HAP-1 (cell line): ENCODE data around the gene LRRC14B.

Experiments
- DNase-seq, 2 experiments: peaks; one replicate each; pipeline ENCODE4 v3.0.0-alpha.2; 2016 to 2020; ENCODE audit warnings: low spot score in 2 of 2
- H3K27me3 ChIP-seq: fragments of 250-450 bp; sonication (Bioruptor Pico); 2 replicates; pipeline ENCODE4 v1.5.1; 2020; ENCODE audit warnings: low read depth, mild to moderate bottlenecking, moderate library complexity
- H3K36me3 ChIP-seq: fragments of 250-450 bp; sonication (Bioruptor Pico); replicated peaks from 2 replicates; pipeline ENCODE4 v1.5.1; 2020; ENCODE audit warnings: mild to moderate bottlenecking
- H3K4me1 ChIP-seq: fragments of 250-450 bp; sonication (Bioruptor Pico); 2 replicates; pipeline ENCODE4 v1.5.1; 2020; ENCODE audit warnings: mild to moderate bottlenecking
- H3K4me3 ChIP-seq: fragments of 250-450 bp; sonication (Bioruptor Pico); 2 replicates; pipeline ENCODE4 v1.5.1; 2020; ENCODE audit warnings: mild to moderate bottlenecking, moderate library complexity
- H3K9me3 ChIP-seq: fragments of 250-450 bp; sonication (Bioruptor Pico); 2 replicates; pipeline ENCODE4 v1.5.1; 2020; ENCODE audit warnings: mild to moderate bottlenecking, moderate library complexity
- in situ Hi-C: fragments of 300-500 bp; cut with MboI; formaldehyde crosslinking; loops from 3 replicates; pipeline ENCODE4 v1.14.3; 2020; ENCODE audit warnings: low sequenced_read_pairs, inconsistent platforms, mixed read lengths

The LRRC14B gene

DNA sequence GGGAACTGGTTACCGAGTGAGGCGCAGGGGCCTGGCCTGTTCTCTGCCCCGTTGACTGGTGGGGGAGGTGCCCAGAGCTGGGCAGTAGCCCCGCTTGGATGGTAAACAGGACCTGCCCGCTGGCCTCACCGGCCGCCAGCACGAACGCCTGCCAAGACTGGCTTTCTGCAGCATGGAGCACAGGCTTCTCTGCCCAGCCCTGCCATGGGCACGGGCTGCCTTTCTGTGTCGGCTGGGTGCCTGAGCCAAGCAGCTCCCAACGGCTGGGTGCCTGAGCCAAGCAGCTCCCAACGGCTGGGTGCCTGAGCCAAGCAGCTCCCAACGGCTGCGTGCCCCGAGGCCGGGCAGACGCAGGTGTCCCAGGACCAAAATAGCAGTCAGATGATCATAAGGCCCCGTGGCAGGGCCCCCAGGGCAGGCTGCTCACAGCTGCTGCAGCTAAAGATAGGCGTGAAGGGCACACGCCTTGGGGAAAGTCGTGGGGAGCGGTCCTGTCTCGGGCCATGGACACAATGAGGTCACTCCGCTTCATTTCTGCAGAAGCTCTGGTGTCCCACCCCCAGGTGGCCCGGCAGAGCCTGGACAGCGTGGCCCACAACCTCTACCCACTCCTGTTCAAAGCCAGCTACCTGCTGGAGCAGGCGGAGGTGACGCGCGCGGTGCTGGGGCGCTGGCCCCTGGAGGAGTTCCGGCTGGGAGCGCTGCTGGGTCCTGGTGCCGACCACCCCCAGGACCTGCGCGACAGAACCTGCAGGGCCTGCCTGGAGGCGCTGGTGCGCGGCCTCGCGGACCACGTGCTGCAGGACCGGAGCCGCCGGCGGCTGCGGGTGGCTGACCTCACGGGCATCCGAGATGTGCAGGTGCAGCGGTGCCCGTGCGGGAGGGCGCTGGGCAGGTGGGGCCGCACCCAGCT lies at the start of gene LRRC14B:
Gene LRRC14B (plus strand): TSS at position 460 of the 913 bp plus-strand sequence. CDS start 44 bp downstream, at position 504.
- DNase-seq = no peak
- in situ Hi-C loops = no loop called here
- no peak within 1 kb of the TSS for H3K4me3 ChIP-seq

DNA sequence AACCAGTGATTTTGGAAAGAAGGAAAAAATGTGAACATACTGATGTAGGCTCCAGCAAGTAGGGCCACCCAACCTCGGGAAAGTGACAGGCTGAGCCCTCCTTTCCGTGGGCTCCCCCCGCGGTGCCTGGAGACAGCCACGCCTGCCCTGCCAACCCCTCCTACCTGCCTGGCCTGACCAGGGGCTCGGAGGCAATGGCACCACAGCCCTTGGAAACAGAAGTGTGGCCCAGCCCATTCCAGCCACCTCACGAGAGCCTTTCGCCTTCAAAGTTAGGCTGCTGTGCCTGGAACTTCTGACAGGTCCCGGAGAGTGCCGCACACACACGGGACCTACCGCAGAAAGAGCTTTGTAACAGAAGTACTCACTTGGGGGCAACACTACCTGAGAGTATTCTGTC lies 49.5 kb upstream of the LRRC14B start:
- in situ Hi-C loops = no loop called here
- Histone ChIP-seq H3K4me1 (no peaks in the 10 kb centered on the region), H3K4me3 (no peak overlapping the region), H3K9me3 (no peaks in the 10 kb centered on the region; the same call in none of the 2 replicates), H3K36me3 (peaks cover 30% of the 10 kb centered on the region), H3K27me3 (no peaks in the 10 kb centered on the region)
- no peak for DNase-seq

More for the DNA sequence above, at the start of gene LRRC14B:
- Histone ChIP-seq H3K9me3 (no peaks in the 10 kb centered on the region), H3K36me3 (no peaks in the 10 kb centered on the region), H3K27me3 (no peaks in the 10 kb centered on the region), H3K4me1 (peaks cover 3% of the 10 kb centered on the region; the same call in 1 of the 2 replicates)

DNA sequence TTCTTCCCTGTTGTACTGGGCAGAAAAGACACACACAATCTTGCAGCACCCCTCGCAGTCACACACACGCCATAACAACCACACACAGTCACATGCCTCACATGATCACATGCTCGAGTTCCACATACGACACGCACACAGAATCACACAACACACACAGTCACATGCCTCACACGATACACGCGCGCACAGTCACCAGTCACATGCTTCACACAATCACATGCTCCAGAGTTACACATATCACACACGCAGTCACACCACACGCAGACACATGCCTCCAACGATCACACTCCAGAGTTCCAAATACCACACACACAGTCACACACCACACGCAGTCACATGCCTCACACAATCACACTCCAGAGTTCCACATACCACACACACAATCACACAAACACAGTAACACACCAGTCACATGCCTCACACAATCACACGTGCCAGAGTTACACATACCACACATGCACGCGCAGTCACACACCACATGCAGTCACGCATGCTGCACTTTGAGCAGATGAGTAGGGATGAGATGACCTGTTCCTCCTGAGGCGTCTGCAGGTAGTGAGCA lies 49.0 kb upstream of the LRRC14B start:
- Histone ChIP-seq H3K4me1 (no peaks in the 10 kb centered on the region), H3K36me3 (peaks cover 36% of the 10 kb centered on the region), H3K9me3 (peaks cover 2% of the 10 kb centered on the region), H3K27me3 (no peaks in the 10 kb centered on the region), H3K4me3 (no peak overlapping the region)
- DNase-seq = no peak
- in situ Hi-C loops = no loop called here

DNA sequence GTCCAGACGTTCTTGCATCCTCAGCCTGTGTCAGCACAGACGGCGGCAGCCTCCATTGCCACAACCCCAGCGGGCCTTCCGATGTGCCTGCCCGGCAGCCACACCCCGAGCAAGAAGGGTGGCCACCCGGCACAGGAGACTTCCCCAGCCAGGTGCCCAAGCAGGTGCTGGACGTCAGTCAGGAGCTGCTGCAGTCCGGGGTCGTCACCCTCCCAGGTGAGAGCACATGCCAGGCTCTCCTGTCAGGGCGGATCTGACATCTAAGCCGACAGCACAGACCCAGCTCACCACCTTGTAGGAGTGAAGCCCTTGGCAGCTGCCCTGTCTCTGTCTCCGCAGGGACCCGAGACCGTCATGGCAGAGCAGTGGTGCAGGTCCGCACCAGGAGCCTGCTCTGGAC lies 48.3 kb upstream of the LRRC14B start:
- H3K9me3 ChIP-seq = peaks cover 5% of the 10 kb centered on the region
- H3K36me3 ChIP-seq = peaks cover 40% of the 10 kb centered on the region

DNA sequence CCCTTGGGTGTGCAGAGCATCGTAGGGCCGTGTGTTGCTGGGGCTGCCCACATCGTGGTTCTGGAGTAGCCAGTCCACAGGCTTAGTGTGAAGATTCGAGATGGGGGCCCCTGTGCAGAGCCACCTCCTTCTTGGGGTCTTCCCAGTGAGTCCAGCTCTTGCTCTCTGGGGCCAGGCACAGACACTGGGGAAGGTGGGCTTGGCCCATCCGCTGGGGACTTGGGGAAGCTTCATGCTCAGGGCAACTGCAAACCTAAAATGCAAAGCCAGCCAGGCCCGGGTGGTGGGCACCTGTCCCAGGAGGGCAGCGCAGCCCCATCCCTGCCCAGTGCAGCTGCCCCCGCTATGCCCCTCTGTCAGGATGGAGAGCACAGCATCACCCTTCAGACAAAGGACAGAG lies 46.4 kb upstream of the LRRC14B start:
- Histone ChIP-seq H3K4me1 (no peaks in the 10 kb centered on the region), H3K9me3 (peaks cover 5% of the 10 kb centered on the region), H3K36me3 (peaks cover 40% of the 10 kb centered on the region), H3K4me3 (no peak overlapping the region), H3K27me3 (no peaks in the 10 kb centered on the region)
- DNase-seq = no peak
- in situ Hi-C loops = no loop called here

More for the DNA sequence above, 48.3 kb upstream of the LRRC14B start:
- in situ Hi-C loops = no loop called here
- no peak for DNase-seq
- Histone ChIP-seq H3K4me3 (no peak overlapping the region), H3K27me3 (no peaks in the 10 kb centered on the region), H3K4me1 (no peaks in the 10 kb centered on the region)

DNA sequence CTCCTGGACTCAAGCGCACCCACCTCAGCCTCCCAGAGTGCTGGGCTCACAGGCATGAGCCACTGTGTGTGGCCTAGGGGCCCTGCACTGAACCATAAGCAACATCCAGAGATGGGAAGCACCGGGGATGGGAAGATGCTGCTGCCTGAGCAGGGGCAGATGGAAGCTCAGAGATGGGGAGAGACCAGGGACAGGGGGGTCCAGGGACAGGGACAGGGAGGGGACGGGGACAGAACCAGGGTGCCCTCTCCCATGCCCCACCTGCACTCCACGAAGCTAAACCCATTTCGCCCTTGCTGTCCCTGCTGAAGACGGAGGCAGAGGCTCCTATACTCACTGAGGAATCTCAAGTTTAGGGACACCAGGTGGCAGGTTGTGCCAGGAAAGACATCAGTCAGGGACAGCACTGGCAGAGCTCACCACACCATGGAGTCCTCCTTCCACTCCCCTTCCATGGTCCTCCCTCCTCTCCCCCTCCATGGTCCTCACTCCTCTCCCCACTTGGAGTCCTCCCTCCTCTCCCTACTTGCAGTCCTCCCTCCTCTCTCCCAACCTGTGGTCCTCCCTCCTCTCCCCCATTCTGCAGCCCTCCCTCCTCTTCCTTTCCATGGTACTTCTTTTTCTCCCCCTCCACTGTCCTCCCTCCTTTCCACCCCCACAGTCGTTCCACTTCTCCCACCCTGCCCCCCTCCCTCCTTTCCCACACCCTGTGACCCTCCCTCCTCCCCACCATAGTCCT lies 45.5 kb upstream of the LRRC14B start:
- no peak overlapping the region for H3K4me3 ChIP-seq
- H3K36me3 ChIP-seq = peaks cover 40% of the 10 kb centered on the region
- in situ Hi-C loops = no loop called here
- DNase-seq = no peak
- no peaks in the 10 kb centered on the region for H3K27me3 ChIP-seq
- H3K4me1 ChIP-seq = no peaks in the 10 kb centered on the region
- peaks cover 5% of the 10 kb centered on the region for H3K9me3 ChIP-seq

DNA sequence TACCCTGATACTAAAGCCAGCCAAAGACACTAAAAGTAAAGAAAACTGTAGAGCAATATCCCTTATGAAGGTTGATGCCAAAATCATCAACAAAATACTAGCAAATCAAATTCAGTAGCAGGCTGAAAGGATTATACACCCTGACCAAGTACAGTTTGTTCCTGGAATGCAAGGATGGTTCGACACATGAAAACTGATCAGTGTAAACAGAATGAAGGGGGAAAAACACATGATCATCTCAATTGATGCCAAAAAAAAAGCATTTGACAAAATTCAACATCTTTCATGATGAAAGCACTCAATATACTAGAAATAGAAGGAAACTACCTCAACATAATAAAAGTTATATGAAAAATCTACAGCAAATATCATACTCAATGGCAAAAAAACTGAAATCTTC lies 43.5 kb upstream of the LRRC14B start:
- H3K9me3 ChIP-seq = peaks cover 5% of the 10 kb centered on the region
- peaks cover 29% of the 10 kb centered on the region for H3K36me3 ChIP-seq
- no peak overlapping the region for H3K4me3 ChIP-seq
- DNase-seq = peak in 1 of 2 experiments; percentile 7
- in situ Hi-C loops = no loop called here
- H3K27me3 ChIP-seq = no peaks in the 10 kb centered on the region
- H3K4me1 ChIP-seq = no peaks in the 10 kb centered on the region

DNA sequence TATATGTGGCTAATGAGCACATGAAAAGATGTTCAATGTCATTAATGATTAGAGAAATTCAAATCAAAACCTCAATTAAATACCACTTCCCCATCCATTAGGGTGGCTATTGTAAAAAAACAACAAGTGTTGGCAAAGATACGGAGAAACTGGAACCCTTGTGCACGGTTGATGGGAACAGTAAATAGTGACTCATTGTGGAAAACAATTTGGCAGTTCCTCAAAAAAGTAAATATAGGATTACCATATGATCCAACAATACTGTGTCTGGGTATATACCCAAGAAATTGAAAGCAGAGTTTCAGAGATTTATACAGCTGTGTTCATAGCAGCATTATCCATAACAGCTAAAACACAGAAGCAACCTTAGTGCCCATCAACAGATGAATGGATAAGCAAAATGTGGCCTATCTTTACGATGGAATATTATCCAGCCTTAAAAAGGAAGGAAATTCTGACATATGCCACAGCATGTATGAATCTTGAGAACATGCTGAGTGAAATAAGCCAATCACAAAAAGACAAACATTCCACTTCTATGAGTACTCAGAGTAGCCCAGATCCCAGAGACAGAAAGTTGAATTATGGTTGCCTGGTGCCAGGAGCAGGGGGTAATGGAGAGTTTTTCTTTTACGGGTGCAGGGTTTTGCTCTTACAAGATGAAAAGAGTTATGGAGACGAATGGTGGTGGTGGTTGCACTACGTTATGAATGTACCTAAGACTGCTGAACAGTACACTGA lies 41.4 kb upstream of the LRRC14B start:
- no peak for DNase-seq

DNA sequence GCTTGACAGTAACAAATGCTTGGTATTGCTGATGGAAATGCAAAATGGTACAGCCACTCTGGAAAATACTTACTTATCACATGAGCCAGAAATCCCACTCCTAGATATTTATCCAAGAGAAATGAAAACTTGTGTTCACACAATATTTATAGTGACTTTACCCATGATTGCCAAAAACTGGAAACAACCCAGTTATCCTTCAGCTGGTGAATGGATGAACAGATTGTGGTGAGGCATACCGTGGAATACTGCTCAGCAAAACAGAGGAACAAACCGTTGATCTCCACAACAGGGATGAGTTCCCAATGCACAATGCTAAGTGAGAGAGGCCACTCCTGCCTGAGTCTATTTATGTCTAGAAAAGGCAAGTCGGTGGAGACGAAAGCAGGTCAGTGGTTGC lies 40.5 kb upstream of the LRRC14B start:
- H3K36me3 ChIP-seq = peaks cover 30% of the 10 kb centered on the region
- H3K4me3 ChIP-seq = no peak overlapping the region
- no peaks in the 10 kb centered on the region for H3K4me1 ChIP-seq
- in situ Hi-C loops = no loop called here
- peaks cover 5% of the 10 kb centered on the region for H3K9me3 ChIP-seq
- peak in 1 of 2 experiments; percentile 3 for DNase-seq
- no peaks in the 10 kb centered on the region for H3K27me3 ChIP-seq

More for the DNA sequence above, 41.4 kb upstream of the LRRC14B start:
- no peaks in the 10 kb centered on the region for H3K27me3 ChIP-seq
- no peak overlapping the region for H3K4me3 ChIP-seq
- H3K36me3 ChIP-seq = peaks cover 22% of the 10 kb centered on the region
- in situ Hi-C loops = no loop called here
- H3K9me3 ChIP-seq = peaks cover 5% of the 10 kb centered on the region
- H3K4me1 ChIP-seq = no peaks in the 10 kb centered on the region

DNA sequence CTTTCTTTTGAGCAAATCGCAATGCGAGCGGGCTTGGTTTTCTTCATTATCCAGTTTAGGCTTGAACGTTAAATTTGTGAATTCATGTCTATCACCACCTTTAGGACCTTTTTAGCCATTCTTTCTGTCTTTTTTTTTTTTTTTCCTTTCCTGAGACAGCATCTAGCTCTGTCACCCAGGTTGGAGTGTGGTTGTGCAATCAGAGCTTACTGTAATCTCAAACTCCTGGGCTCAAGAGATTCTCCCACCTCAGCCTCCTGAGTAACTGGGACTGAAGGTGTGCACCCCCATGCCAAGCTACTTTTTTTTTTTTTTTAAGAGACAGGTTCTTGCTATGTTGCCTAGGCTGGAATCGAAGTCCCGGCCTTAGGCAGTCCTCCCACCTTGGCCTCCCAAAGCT lies 39.2 kb upstream of the LRRC14B start:
- DNase-seq = no peak
- in situ Hi-C loops = no loop called here
- Histone ChIP-seq H3K36me3 (peaks cover 28% of the 10 kb centered on the region), H3K9me3 (peaks cover 3% of the 10 kb centered on the region), H3K4me3 (no peak overlapping the region), H3K27me3 (no peaks in the 10 kb centered on the region), H3K4me1 (no peaks in the 10 kb centered on the region)

DNA sequence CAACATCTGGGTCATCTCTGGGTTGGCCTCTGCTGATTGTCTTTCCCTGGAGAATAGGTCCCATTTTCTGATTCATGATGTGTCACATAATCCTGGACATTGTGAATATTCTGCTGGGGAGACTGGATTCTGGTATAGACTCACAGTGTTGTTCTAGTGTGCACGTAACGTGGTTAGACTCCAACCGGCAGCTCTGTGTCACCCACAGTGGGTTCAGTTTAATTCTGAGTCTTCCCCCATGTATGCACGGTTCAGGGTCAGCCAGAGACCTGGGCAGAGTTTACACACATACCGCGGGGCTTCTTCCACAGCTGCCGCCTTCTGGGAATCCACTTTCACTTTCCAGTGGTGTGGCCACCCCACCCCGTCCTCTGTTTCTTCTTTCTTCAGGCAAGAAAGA lies 38.0 kb upstream of the LRRC14B start:
- H3K27me3 ChIP-seq = no peaks in the 10 kb centered on the region
- H3K9me3 ChIP-seq = no peaks in the 10 kb centered on the region
- H3K4me1 ChIP-seq = no peaks in the 10 kb centered on the region
- H3K36me3 ChIP-seq = peaks cover 22% of the 10 kb centered on the region
- no peak overlapping the region for H3K4me3 ChIP-seq
- peak in 1 of 2 experiments; percentile 2 for DNase-seq
- in situ Hi-C loops = no loop called here

DNA sequence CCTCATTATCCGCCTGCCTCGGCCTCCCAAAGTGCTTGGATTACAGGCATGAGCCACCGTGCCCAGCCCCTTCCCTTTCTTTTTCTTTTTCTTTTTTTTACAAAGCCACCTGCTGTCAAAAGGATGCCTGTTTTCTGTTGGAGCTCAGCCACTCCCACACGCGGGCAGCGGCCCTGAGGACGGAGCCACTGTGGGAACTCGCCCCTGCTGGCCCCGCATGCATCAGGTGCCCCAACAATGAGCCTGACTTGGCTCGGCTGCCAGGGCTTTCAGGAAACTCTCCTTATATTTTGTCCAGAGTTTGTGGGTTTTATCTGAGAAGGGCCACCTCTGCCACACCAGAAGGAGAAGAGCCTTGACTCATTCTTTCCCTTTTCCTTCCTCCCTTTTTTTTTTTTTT lies 37.1 kb upstream of the LRRC14B start:
- DNase-seq = peak in 1 of 2 experiments; percentile 5

DNA sequence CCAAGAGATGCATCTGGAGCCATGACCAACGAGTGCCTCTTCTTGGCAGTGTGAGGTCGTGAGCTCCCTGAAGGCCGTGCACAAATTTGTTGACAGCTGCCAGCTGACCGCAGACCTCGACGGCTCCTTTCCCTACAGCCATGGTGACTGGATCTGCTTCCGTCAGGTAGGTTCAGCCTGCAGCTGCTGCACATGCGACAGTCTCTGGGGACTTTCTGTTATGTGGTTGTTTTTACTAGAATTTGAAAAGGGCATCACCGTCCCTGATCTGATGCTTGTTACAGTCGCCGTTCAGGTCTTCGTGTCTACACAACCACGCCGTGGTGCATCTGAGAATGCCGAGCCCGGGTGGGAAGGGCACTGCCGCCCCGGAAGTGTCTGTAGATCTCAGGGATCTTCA lies 36.5 kb upstream of the LRRC14B start:
- peaks cover 25% of the 10 kb centered on the region for H3K36me3 ChIP-seq
- H3K9me3 ChIP-seq = no peaks in the 10 kb centered on the region
- no peaks in the 10 kb centered on the region for H3K27me3 ChIP-seq
- H3K4me1 ChIP-seq = no peaks in the 10 kb centered on the region
- H3K4me3 ChIP-seq = no peak overlapping the region
- in situ Hi-C loops = no loop called here
- no peak for DNase-seq

More for the DNA sequence above, 37.1 kb upstream of the LRRC14B start:
- in situ Hi-C loops = no loop called here
- no peaks in the 10 kb centered on the region for H3K27me3 ChIP-seq
- no peaks in the 10 kb centered on the region for H3K9me3 ChIP-seq
- H3K4me3 ChIP-seq = no peak overlapping the region
- H3K4me1 ChIP-seq = no peaks in the 10 kb centered on the region
- H3K36me3 ChIP-seq = peaks cover 25% of the 10 kb centered on the region
